ENCODE results near the gene USP46. TPM values are rescaled to one million over a fixed set of nuclear protein-coding genes. Genes with fewer than 3 reads are reported as not detected.

USP46 gene
- total and polyA plus RNA-seq, 2 of the 4 experiments (the other 2 are of a cell fraction), result 9.3 to 15.4 TPM

DNA sequence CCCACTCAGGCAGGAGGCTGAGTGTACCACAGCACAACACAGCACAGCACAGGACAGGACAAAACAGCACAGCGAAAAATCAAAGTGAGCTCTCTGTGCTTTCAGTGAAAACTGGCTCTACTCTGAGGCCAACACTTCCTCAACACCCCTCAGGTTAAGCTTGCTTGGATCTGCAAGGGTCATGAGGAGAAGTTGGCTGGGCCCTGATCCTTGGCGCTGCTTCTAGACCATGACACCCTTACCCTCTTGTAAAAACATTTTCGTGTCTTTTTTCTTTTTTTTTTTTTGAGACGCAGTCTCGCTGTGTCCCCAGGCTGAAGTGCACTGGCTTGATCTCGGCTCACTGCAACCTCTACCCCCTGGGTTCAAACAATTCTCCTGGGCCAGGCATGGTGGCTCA, 25.3 kb downstream of the USP46 start:
- H3K4ac ChIP-seq (ENCODE audit: low read depth, low read length), result no peak overlapping the region
- 0 out of 2 replicates have a peak overlapping the region, but pooled peaks have one; percentile 7 for H3K14ac ChIP-seq (replicated peaks; ENCODE audit: low read depth, low read length)
- BruUV-seq (replicated peaks), result no TSS peak
- dilution Hi-C loops (cut with HindIII; ENCODE audit: low sequenced_read_pairs, unreplicated experiment) (no loop called here), intact Hi-C loops (cut with micrococcal nuclease) (no loop called here), in situ Hi-C loops (cut with MboI; ENCODE audit: low sequenced_read_pairs) (no loop called here)
- H2BK120ac ChIP-seq (ENCODE audit: low read depth, low read length), result no peak overlapping the region
- H4K5ac ChIP-seq (ENCODE audit: low read depth, low read length), result no peak overlapping the region
- H3K79me1 ChIP-seq (ENCODE audit: low read depth in 1 of 2, low read length in 2 of 2), result peaks cover 51 to 65% of the 10 kb centered on the region in 2 experiments
- H3K27me3 ChIP-seq (ENCODE audit: control insufficient read depth, insufficient read depth, low read length), result no peaks in the 10 kb centered on the region
- no peak overlapping the region for H2AFZ ChIP-seq (replicated peaks; ENCODE audit: low read length, poor library complexity)
- no peak for TF ChIP-seq POLR2A (IDR thresholded peaks at IDR 0.05; ENCODE audit: low read depth, low read length)
- TF ChIP-seq RCOR1 (IDR thresholded peaks at IDR 0.05; ENCODE audit: insufficient replicate concordance, low read length), result no peak
- TF ChIP-seq RFX5 (IDR thresholded peaks at IDR 0.05; ENCODE audit: low read depth, low read length), result no peak
- no peak for TF ChIP-seq CHD1 (IDR thresholded peaks at IDR 0.05; ENCODE audit: low read depth, low read length)
- TF ChIP-seq MAFK (IDR thresholded peaks at IDR 0.05; ENCODE audit: low read depth, low read length), result no peak
- H3K9me3 ChIP-seq (ENCODE audit: control insufficient read depth, insufficient read depth, low read length), result no peaks in the 10 kb centered on the region
- H2AK9ac ChIP-seq (replicated peaks; ENCODE audit: low read depth, low read length, poor library complexity), result no peak overlapping the region
- peaks cover 40% of the 10 kb centered on the region; the same call in 1 of the 2 replicates for H4K20me1 ChIP-seq (ENCODE audit: insufficient read depth, low read length)
- H2BK20ac ChIP-seq (ENCODE audit: low read depth, low read length), result no peak overlapping the region
- WGBS, 2 experiments (ENCODE audit: extremely low coverage in 2 of 2, insufficient read length in 1 of 2), result no CpG with 5 or more reads among the region's 6 CpGs
- H3K27ac ChIP-seq (ENCODE audit: insufficient read depth, low read length), result no peak overlapping the region
- H3K56ac ChIP-seq (ENCODE audit: extremely low read depth, insufficient read depth, low read length), result no peak overlapping the region
- no peak overlapping the region; the same call in 2 of the 3 replicates for H2BK15ac ChIP-seq (ENCODE audit: low read depth, low read length)
- H2BK5ac ChIP-seq (ENCODE audit: low read depth, low read length, poor library complexity, severe bottlenecking), result no peak overlapping the region
- no peak for DNase-seq
- H3K36me3 ChIP-seq (ENCODE audit: control insufficient read depth, insufficient read depth, low read length), result 0 out of 2 replicates have a peak, but pooled peaks cover 1% of the 10 kb centered on the region
- ATAC-seq (ENCODE audit: low read depth), result peak; percentile 60
- H3K9ac ChIP-seq (ENCODE audit: low read depth, low read length), result no peak overlapping the region
- H3K4me3 ChIP-seq (ENCODE audit: insufficient read depth, low read depth, low read length), result no peak overlapping the region
- H3K9me1 ChIP-seq (ENCODE audit: insufficient read depth, low read length), result peaks cover 23% of the 10 kb centered on the region
- peaks cover 11% of the 10 kb centered on the region for H3K4me1 ChIP-seq (ENCODE audit: control insufficient read depth, insufficient read depth, low read length)
- CTCF ChIA-PET, result no interaction called here
- H3K4me2 ChIP-seq (ENCODE audit: low read depth, low read length), result no peak overlapping the region
- H2AK5ac ChIP-seq (ENCODE audit: low read depth, low read length), result no peak overlapping the region
- POLR2A ChIA-PET (ENCODE audit: unreplicated experiment), result no interaction called here
- no peak overlapping the region for H3K18ac ChIP-seq (ENCODE audit: low read depth, low read length)
- H3K23ac ChIP-seq (ENCODE audit: low read depth, low read length), result 0 out of 2 replicates have a peak overlapping the region, but pooled peaks have one; percentile 24
- no peak overlapping the region for H4K91ac ChIP-seq (ENCODE audit: insufficient read depth, low read depth, low read length)
- H4K8ac ChIP-seq (ENCODE audit: low read depth in 2 of 2, low read length in 2 of 2), result no peak overlapping the region
